NOMO-1 treated with dmso at 0.1 percent for 144 hours (cell line): ENCODE results near the gene OR4D9.
"Not testable (repeated sequence)": the region's sequence is repeated elsewhere in the genome, so short reads cannot be mapped to it uniquely, and the experiment has no call there.

Experiments used
- DNase-seq: peaks from one replicate; lab custom pipeline; 2025; ENCODE audit not compliant: unreplicated experiment; lab: John Stamatoyannopoulos, UW

Gene OR4D9

DNA sequence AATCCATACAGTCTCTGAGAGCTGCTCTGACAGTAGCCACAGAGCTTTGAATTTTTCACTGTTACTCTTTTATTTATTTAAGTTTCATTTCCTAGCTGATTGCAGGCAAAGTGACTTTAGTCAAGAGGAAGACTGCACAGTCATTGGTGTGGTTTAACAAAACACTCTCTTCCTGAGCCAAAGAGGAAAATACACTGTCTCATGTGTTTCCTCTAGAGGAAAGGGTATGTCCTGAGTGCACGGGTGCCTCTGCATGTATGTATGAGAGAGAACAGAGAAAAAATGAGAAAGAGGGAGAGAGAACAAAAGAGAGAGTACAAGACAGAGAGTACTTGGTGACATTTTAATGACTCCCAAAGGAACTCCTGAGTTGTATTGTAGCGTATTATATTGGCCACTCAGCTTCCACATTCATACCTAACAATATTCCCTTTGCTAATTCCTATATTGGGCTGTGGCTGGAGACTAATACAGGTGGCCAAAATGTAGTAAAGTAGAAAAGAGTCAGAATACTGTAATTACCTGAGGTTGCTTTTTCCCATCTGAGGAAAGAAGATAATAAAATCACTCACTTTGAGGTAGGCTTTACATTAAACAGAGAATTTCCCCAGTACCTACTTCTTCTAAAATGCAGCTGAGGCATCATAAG lies at the start of gene OR4D9:
Gene OR4D9 (plus strand): TSS at position 599 of the 649 bp plus-strand sequence. CDS start 3,374 bp downstream, outside the sequence.
- DNase-seq: peak; percentile 52

DNA sequence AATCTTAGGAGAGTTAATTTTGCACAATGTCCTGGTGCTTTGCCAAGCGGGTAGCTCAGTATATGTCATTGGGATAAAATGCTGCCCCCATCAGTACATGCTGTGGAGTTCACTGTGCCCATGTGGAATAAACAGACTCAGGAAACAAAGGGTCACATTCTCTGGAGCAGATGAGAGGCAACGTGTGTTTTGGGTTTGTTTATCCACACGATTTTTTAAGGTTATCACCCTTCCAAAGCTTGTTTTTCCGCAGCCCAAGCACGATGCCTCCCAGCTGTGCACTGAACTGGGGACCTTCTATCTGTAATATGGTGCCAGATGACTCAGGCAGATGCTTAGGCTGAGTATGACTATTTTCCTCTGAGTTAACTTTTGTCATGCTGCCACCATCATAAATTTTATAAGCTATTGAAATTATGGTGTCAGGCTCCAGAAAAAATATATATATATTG lies 48.1 kb upstream of the OR4D9 start:
- no peak for DNase-seq

GRCh38 chr11:59473015-59473414 lies 38.3 kb upstream of the OR4D9 start, which contains the start of gene OR4D10:
TSS of gene OR4D10 (plus strand) at chr11:59473315. CDS start at chr11:59477430, 4,115 bp downstream.
- no peak for DNase-seq

DNA sequence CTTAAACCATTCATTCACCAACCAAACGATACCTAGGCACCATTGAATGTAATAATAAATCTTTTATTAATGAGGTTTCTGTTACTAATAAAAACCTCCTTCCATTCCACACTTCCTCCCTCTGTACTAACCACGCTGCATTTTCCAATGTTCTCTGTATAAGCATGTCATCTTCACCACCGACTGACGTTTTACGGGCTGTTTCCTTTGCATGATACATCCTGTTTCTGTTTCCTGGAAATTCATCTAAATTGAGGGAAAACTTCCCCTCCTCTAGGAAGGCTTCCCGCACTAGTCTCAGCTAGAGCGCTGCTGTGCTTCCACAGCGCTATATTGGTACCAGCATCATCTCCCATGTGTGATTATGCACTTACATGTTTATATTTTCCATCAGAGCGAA lies 36.2 kb upstream of the OR4D9 start:
- no peak for DNase-seq

- DNase-seq: no peak
Measured at GRCh38 chr11:59479906-59480305, 31.4 kb upstream of the OR4D9 start.

- DNase-seq: no peak
Measured at GRCh38 chr11:59480359-59480758, 31.0 kb upstream of the OR4D9 start.

DNA sequence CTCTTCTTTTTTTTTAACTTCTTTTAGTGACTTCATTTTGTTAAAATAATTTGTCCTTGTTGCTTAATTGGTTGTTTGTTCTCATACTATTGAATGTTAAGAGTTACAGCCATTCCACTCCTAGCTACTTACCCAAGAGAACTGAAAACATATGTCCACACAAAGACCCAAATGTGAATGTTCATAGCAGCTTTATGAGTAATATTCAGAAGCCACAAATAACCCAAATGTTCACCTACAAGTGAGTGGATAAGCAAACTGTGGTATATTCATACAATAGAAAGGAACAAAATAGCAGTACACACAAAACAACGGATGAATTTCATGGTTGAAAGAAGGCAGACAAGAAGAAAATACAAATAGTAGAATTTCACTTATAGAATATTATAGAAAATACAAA lies 9.4 kb upstream of the OR4D9 start:
- DNase-seq: no peak

DNA sequence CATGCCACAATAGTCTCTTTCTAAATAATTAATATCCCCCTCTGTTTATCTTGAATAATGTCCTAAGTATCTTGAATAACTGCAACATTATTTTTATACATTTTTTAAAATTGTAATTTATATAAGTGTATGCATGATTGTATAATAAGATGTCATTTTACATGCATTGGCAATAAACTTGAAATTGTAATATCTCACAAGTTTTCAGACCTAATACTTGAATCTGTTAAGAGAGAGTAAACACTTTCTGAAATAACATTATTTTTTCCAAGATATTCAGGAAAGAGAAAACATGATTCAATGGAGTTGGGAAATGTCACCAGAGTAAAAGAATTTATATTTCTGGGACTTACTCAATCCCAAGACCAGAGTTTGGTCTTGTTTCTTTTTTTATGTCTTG lies 8.1 kb upstream of the OR4D9 start, which contains the start of gene OR4D11:
Gene OR4D11 (plus strand): TSS at position 301 of the 400 bp plus-strand sequence. CDS start 0 bp downstream, at position 301.
- no peak for DNase-seq

GRCh38 chr11:59511675-59512074 lies 336 bp downstream of the OR4D9 start:
- DNase-seq: no peak

DNA sequence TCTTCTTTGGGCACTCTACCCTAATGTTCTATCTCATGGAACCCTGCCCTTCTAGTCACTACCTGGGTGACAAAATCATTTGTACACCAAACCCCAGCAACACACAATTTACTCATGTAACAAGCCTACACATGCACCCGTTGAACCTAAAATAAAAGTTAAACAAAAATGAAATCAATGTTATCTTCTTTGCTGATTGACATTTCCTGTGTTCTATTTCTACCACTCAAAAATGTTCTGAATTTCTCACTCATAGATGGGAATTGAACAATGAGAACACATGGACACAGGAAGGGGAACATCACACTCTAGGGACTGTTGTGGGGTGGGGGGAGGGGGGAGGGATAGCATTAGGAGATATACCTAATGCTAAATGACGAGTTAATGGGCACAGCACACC lies 8.8 kb downstream of the OR4D9 start:
- DNase-seq: not testable (repeated sequence)

GRCh38 chr11:59520741-59521140 lies 9.4 kb downstream of the OR4D9 start:
- no peak for DNase-seq

DNA sequence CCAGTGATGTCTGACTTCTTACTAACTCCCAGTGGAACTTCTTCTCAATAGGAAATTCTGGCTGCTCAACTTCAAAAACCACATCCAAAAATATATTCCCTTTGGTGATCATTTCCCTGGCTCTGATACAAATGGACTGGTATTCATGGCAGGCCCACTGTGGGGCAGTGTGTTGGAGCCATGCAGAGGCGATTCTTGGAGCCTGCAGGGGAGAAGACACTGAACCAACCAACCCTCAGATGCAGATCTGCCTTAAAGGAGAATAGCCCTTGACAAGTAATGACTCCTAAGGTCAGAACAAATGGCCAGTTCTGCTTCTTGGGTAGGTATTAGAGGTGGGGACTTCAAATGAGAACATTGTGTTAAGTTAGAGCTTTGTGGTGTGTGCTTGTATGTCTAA lies 12.2 kb downstream of the OR4D9 start:
- DNase-seq: no peak

GRCh38 chr11:59528711-59529110 lies 17.4 kb downstream of the OR4D9 start:
- DNase-seq: no peak

DNA sequence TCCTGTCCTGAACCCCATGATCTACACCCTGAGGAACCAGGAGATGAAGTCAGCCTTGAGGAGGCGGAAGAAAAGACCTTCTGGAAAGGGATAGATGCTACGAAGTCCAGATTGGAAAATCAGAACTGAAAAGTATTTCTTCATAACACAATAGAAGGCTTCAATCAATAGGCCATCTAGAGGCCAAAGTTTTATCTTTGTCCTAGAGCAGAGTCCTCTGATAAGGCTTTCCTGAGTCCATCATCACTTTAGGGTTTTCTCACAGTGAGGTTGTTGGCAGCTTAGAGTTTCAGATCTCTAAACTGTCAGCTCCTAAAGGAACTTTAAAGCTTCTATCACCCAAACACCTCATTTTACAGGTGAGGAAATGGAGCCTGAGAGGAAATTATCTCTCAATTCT lies 21.3 kb downstream of the OR4D9 start:
- DNase-seq: no peak

GRCh38 chr11:59534676-59535075 lies 23.3 kb downstream of the OR4D9 start:
- no peak for DNase-seq

DNA sequence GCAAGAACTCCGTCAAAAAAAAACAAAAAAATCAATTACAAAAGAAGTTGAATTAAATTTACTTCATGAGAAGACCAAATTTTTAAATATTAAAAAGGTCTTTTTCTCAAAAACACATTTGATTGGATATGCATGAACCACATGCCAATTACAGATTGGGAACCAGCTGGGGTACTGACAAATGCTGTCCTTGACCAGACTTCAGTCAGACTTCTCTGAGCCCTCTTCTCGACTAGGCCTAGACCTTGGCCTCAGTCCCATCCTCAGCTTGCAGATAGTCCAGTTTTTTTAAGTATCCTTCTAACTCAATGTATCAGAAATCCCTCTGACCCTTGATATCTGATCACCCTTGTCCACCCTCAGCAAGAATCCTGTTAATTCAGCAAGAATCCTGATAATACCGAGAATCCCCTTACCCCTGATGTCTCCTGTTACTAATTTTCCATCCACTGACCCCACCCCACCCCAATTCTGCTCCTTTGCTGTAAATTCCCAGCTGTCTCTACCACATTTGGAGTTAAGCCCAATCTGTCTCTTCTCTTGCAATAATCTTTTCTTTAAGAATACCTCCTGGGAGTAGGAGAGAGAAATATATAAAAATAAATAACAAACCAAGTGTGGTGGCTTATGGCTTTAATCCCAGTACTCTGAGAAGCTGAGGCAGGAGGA lies 30.9 kb downstream of the OR4D9 start:
- DNase-seq: no peak

DNA sequence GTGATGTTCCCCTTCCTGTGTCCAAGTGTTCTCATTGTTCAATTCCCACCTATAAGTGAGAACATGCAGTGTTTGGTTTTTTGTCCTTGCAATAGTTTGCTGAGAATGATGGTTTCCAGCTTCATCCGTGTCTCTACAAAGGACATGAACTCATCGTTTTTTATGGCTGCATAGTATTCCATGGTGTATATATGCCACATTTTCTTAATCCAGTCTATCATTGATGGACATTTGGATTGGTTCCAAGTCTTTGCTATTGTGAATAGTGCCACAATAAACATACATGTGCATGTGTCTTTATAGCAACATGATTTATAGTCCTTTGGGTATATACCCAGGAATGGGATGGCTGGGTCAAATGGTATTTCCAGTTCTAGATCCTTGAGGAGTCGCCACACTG lies 32.4 kb downstream of the OR4D9 start:
- not testable (repeated sequence) for DNase-seq

- no peak for DNase-seq
Measured at GRCh38 chr11:59544869-59545178, 33.5 kb downstream of the OR4D9 start.

GRCh38 chr11:59545179-59546020 lies 34.1 kb downstream of the OR4D9 start:
- no peak for DNase-seq

DNA sequence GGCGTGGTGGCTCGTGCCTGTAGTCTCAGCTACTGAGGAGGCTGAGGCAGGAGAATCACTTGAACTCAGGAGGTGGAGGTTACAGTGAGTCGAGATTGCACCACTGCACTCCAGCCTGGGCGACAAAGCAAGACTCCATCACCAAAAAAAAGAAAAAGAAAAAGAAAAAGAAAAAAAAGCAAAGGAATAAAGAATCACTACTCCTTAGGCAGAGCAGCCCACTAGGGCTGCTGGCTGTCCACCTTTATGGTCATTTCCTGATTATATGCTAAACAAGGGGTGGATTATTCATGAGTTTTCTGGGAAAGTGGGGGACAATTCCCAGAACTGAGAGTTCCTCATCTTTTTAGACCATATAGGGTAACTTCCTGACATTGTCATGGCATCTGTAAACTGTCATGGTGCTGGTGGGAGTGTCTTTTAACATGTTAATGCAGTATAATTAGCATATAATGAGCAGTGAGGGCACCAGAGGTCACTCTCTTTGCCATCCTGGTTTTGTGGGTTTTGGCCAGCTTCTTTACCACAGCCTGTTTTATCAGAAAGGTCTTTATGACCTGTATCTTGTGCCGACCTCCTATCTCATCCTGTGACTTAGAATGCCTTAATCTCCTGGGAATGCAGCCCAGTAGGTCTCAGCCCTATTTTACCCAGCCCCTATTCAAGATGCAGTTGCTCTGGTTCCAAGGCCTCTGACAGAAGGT lies 36.4 kb downstream of the OR4D9 start:
- not testable (repeated sequence) for DNase-seq

GRCh38 chr11:59548309-59548656 lies 36.9 kb downstream of the OR4D9 start:
- no peak for DNase-seq
